Esophagus squamous epithelium (tissue), 5 donors: ENCODE measurements around the gene GAS7. TPM values are rescaled to one million over a fixed set of nuclear protein-coding genes. Genes with fewer than 3 reads are reported as not detected.
A peak's percentile ranks its signal among the peaks of the same experiment; 100 is the strongest.

Experiments used
- DNase-seq: peaks from one replicate; lab custom pipeline; 2025; lab: John Stamatoyannopoulos, UW
- H3K27ac ChIP-seq, 4 donors: fragments of 200-600 bp; sonication (generic); one replicate each; pipeline ENCODE4 v1.5.1; 2016 to 2019; ENCODE audit warnings: mild to moderate bottlenecking in 1 of 4
- H3K27me3 ChIP-seq, 4 donors: fragments of 200-600 bp; sonication (generic); 1 replicate in 3 of 4; 2 replicates in 1 of 4; pipeline versions ENCODE4 v1.5.1 to v1.6.0; 2017 to 2021; ENCODE audit warnings: antibody characterized with exemption in 1 of 4
- H3K36me3 ChIP-seq, 3 donors: fragments of 200-600 bp; sonication (generic); one replicate each; pipeline ENCODE4 v1.5.1; 2016 to 2019
- H3K4me1 ChIP-seq, 3 donors: fragments of 200-600 bp; sonication (generic); one replicate each; pipeline ENCODE4 v1.5.1; 2017 to 2019
- H3K4me3 ChIP-seq, 4 donors: fragments of 200-600 bp; sonication (generic); 1 replicate in 3 of 4; 2 replicates in 1 of 4; pipeline ENCODE4 v1.5.1; 2016 to 2019; ENCODE audit warnings: mild to moderate bottlenecking in 2 of 4, moderate library complexity in 1 of 4
- H3K9me3 ChIP-seq, 3 donors: fragments of 200-600 bp; sonication (generic); one replicate each; pipeline ENCODE4 v1.5.1; 2016 to 2019
- CTCF ChIP-seq, 6 experiments: fragments of 450-650 bp in 4 of 6; fragments of 200-600 bp in 2 of 6; sonication (generic) in 2 of 6; IDR thresholded peaks; one replicate each; pipeline ENCODE4 v1.5.1; 2016 to 2019; ENCODE audit warnings: antibody characterized with exemption in 6 of 6, mild to moderate bottlenecking in 4 of 6, moderate library complexity in 4 of 6
- POLR2A ChIP-seq, 4 donors: fragments of 450-650 bp; IDR thresholded peaks; one replicate each; pipeline ENCODE4 v1.6.1; 2017; ENCODE audit warnings: antibody characterized with exemption in 4 of 4, mild to moderate bottlenecking in 4 of 4, moderate library complexity in 3 of 4
- WGBS, 2 donors: methylation state at CpG; one replicate each; pipeline ENCODE4 v1.1.5; 2018; 5-methylcytosine and 5-hydroxymethylcytosine counted together
- intact Hi-C: fragments of 100-400 bp; cut with DNase I; formaldehyde crosslinking; loops from one replicate; pipeline ENCODE4 v1.15.0; 2022
- total RNA-seq, 4 donors: library from RNA; depleted of rRNA; stranded (reverse); fragments of >200 nt; gene quantifications; one replicate each; pipeline ENCODE4 v1.1.0, GENCODE V29; 2016
- donor health status: DM: yes; HTN: yes; CAD: no.

GAS7 gene
- total RNA-seq, 4 donors from 2014 or later, result 16.8 to 39.1 (median 30.1) TPM

- 71 to 82% methylated on average over 6 to 7 of the region's 8 CpGs for WGBS, 2 donors
- Histone ChIP-seq H3K27ac (peak overlapping the region in 1 of 4 donors; percentile 5), H3K27me3 (no peaks in the 10 kb centered on the region), H3K4me3 (no peak overlapping the region), H3K9me3 (peaks cover 0 to 7% (median 0%) of the 10 kb centered on the region in 3 donors), H3K4me1 (peaks cover 14 to 68% (median 16%) of the 10 kb centered on the region in 3 donors), H3K36me3 (no peaks in the 10 kb centered on the region)
- TF ChIP-seq CTCF (IDR thresholded peaks at IDR 0.05) (no peak), POLR2A (IDR thresholded peaks at IDR 0.05) (no peak)
- intact Hi-C loops, result no loop called here
- no peak for DNase-seq
These were observed 130.8 kb downstream of the GAS7 start for GRCh38 chr17:10067446-10068143.

- Histone ChIP-seq H3K36me3 (no peaks in the 10 kb centered on the region), H3K27ac (peak overlapping the region in 2 of 4 donors; percentile 26 to 31), H3K9me3 (peaks cover 0 to 7% (median 0%) of the 10 kb centered on the region in 3 donors), H3K4me1 (peaks cover 10 to 67% (median 22%) of the 10 kb centered on the region in 3 donors), H3K4me3 (no peak overlapping the region), H3K27me3 (no peaks in the 10 kb centered on the region)
- no peak for TF ChIP-seq POLR2A (IDR thresholded peaks at IDR 0.05)
- no peak for TF ChIP-seq CTCF (IDR thresholded peaks at IDR 0.05)
- DNase-seq, result no peak
- intact Hi-C loops, result no loop called here
- 79 to 80% methylated on average over 3 of the region's 3 CpGs for WGBS, 2 donors
These were observed 133.9 kb downstream of the GAS7 start for GRCh38 chr17:10064536-10064935.

- no peak for TF ChIP-seq POLR2A (IDR thresholded peaks at IDR 0.05)
- no peak for TF ChIP-seq CTCF (IDR thresholded peaks at IDR 0.05)
- H3K4me1 ChIP-seq, result peaks cover 3 to 66% (median 16%) of the 10 kb centered on the region in 3 donors
- intact Hi-C loops, result no loop called here
These were observed 134.6 kb downstream of the GAS7 start for GRCh38 chr17:10063730-10064241.

GRCh38 chr17:10062691-10063385 lies 135.6 kb downstream of the GAS7 start:
- Histone ChIP-seq H3K4me1 (peaks cover 3 to 61% (median 16%) of the 10 kb centered on the region in 3 donors), H3K9me3 (peaks cover 0 to 7% (median 0%) of the 10 kb centered on the region in 3 donors), H3K27me3 (no peaks in the 10 kb centered on the region), H3K36me3 (no peaks in the 10 kb centered on the region), H3K27ac (peak overlapping the region in 2 of 4 donors; percentile 31 to 36), H3K4me3 (no peak overlapping the region)
- intact Hi-C loops, result no loop called here
- TF ChIP-seq POLR2A (IDR thresholded peaks at IDR 0.05) (no peak), CTCF (IDR thresholded peaks at IDR 0.05) (no peak)
- WGBS, 2 donors, result 84 to 91% methylated on average over 9 to 11 of the region's 14 CpGs
- DNase-seq, result no peak

More at GRCh38 chr17:10063730-10064241, 134.6 kb downstream of the GAS7 start:
- peak overlapping the region in 2 of 4 donors; percentile 31 to 36 for H3K27ac ChIP-seq
- H3K36me3 ChIP-seq, result no peaks in the 10 kb centered on the region
- DNase-seq, result no peak
- H3K9me3 ChIP-seq, result peaks cover 0 to 7% (median 0%) of the 10 kb centered on the region in 3 donors
- WGBS, 2 donors, result 49 to 78% methylated on average over 13 to 17 of the region's 17 CpGs
- H3K4me3 ChIP-seq, result no peak overlapping the region
- no peaks in the 10 kb centered on the region for H3K27me3 ChIP-seq
